Measurements from ENCODE around the gene SP2. TPM values are rescaled to one million over a fixed set of nuclear protein-coding genes. Genes with fewer than 3 reads are reported as not detected.

SP2 gene
- total and polyA plus RNA-seq, 2 of the 13 experiments (the other 11 are each of a cell fraction or from before 2014, with no cell fraction given) = 1.4 to 4.8 TPM

DNA sequence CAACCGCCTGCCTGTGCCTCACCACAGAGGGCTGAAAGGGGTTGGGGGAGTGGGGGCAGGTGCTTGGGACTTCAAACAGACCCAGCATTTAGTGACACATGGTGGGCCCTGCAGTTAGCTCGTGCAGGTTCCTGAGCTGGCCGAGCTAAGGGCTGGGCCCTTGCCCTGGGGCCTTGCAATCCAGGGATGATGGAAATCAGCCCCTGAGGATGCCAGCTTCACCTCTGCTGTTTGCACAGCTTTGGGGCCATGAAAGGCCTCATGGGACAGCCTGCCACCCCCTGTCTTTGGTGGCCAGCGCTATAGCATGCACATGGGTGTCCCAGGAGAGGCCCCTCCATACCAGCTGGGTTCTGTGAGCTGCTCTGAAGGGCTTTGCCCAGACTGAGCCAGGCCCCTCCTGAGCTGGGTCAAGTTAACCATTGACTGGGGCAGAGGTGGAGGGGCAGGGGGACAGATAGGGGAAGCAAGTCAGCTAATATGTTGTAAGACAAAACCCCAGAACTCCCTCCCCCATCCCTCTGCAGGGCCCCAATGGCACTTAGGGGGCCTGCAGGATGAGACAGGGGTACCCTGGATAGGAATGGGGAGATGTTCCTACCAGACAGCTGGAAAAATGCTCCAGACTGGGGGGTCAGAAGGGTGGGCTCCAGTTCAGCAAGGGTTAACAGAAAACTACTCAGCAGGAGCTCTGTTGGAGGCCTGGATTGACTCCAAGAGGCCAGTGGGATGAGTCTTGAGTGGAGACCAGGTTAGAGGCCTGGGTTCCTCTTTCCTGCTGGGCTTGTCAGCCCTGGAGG is 61.0 kb downstream of the SP2 start (continued):
- TF ChIP-seq LCORL (IDR thresholded peaks at IDR 0.05) (no peak), LCORL (CRISPR knock-in tag; IDR thresholded peaks at IDR 0.05) (no peak; the same call in none of the 2 replicates), ZNF879 (CRISPR knock-in tag; IDR thresholded peaks at IDR 0.05) (no peak), STAG1 (CRISPR knock-in tag; IDR thresholded peaks at IDR 0.05) (no peak), ZFP41 (CRISPR knock-in tag; IDR thresholded peaks at IDR 0.05; ENCODE audit: borderline replicate concordance) (no peak), RORA (CRISPR knock-in tag; IDR thresholded peaks at IDR 0.05) (no peak), ZNF263 (CRISPR knock-in tag; IDR thresholded peaks at IDR 0.05) (0 out of 2 replicates have a peak, but pooled peaks have one; percentile 29), ZNF816 (CRISPR knock-in tag; IDR thresholded peaks at IDR 0.05; ENCODE audit: borderline replicate concordance) (no peak), EZH2 (conservative IDR thresholded peaks at IDR 0.05; ENCODE audit: low read depth, low read length) (no peak), MAF1 (CRISPR knock-in tag; IDR thresholded peaks at IDR 0.05; ENCODE audit: borderline replicate concordance) (no peak), SNAI1 (CRISPR knock-in tag; IDR thresholded peaks at IDR 0.05; ENCODE audit: borderline replicate concordance) (0 out of 2 replicates have a peak, but pooled peaks have one; percentile 50), CENPT (CRISPR knock-in tag; IDR thresholded peaks at IDR 0.05; ENCODE audit: low read depth) (no peak), NFE2L2 (IDR thresholded peaks at IDR 0.05; ENCODE audit: low read length) (no peak), ZNF616 (CRISPR knock-in tag; IDR thresholded peaks at IDR 0.05; ENCODE audit: low read depth) (no peak), SNRNP70 (IDR thresholded peaks at IDR 0.05; ENCODE audit: low read depth, low read length) (no peak), KMT2B (CRISPR knock-in tag; IDR thresholded peaks at IDR 0.05) (no peak), ZBTB3 (CRISPR knock-in tag; IDR thresholded peaks at IDR 0.05; ENCODE audit: borderline replicate concordance, low read depth) (no peak), RAD21 (CRISPR knock-in tag; IDR thresholded peaks at IDR 0.05) (no peak), KDM2A (CRISPR knock-in tag; IDR thresholded peaks at IDR 0.05; ENCODE audit: borderline replicate concordance, low read depth) (peak; percentile 7; the same call in 1 of the 2 replicates), NFRKB (IDR thresholded peaks at IDR 0.05) (no peak), ZNF530 (CRISPR knock-in tag; IDR thresholded peaks at IDR 0.05; ENCODE audit: low read depth) (no peak), ZNF24 (IDR thresholded peaks at IDR 0.05) (no peak), AHR (CRISPR knock-in tag; IDR thresholded peaks at IDR 0.05) (no peak), ZNF605 (CRISPR knock-in tag; IDR thresholded peaks at IDR 0.05) (no peak)
- TF ChIP-seq, protein P1, sequence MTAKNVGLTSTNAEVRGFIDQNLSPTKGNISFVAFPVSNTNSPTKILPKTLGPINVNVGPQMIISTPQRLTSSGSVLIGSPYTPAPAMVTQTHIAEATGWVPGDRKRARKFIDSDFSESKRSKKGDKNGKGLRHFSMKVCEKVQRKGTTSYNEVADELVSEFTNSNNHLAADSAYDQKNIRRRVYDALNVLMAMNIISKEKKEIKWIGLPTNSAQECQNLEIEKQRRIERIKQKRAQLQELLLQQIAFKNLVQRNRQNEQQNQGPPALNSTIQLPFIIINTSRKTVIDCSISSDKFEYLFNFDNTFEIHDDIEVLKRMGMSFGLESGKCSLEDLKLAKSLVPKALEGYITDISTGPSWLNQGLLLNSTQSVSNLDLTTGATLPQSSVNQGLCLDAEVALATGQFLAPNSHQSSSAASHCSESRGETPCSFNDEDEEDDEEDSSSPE (CRISPR knock-in tag; IDR thresholded peaks at IDR 0.05) = no peak
- TF ChIP-seq, protein P2, sequence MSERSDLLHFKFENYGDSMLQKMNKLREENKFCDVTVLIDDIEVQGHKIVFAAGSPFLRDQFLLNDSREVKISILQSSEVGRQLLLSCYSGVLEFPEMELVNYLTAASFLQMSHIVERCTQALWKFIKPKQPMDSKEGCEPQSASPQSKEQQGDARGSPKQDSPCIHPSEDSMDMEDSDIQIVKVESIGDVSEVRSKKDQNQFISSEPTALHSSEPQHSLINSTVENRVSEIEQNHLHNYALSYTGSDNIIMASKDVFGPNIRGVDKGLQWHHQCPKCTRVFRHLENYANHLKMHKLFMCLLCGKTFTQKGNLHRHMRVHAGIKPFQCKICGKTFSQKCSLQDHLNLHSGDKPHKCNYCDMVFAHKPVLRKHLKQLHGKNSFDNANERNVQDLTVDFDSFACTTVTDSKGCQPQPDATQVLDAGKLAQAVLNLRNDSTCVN (CRISPR knock-in tag; IDR thresholded peaks at IDR 0.05; ENCODE audit: borderline replicate concordance) = no peak
- TF ChIP-seq, protein P3, sequence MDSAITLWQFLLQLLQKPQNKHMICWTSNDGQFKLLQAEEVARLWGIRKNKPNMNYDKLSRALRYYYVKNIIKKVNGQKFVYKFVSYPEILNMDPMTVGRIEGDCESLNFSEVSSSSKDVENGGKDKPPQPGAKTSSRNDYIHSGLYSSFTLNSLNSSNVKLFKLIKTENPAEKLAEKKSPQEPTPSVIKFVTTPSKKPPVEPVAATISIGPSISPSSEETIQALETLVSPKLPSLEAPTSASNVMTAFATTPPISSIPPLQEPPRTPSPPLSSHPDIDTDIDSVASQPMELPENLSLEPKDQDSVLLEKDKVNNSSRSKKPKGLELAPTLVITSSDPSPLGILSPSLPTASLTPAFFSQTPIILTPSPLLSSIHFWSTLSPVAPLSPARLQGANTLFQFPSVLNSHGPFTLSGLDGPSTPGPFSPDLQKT (CRISPR knock-in tag; IDR thresholded peaks at IDR 0.05; ENCODE audit: borderline replicate concordance) = no peak
- TF ChIP-seq, protein P4, sequence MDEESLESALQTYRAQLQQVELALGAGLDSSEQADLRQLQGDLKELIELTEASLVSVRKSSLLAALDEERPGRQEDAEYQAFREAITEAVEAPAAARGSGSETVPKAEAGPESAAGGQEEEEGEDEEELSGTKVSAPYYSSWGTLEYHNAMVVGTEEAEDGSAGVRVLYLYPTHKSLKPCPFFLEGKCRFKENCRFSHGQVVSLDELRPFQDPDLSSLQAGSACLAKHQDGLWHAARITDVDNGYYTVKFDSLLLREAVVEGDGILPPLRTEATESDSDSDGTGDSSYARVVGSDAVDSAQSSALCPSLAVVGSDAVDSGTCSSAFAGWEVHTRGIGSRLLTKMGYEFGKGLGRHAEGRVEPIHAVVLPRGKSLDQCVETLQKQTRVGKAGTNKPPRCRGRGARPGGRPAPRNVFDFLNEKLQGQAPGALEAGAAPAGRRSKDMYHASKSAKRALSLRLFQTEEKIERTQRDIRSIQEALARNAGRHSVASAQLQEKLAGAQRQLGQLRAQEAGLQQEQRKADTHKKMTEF (CRISPR knock-in tag; IDR thresholded peaks at IDR 0.05) = peak; percentile 47; the same call in 1 of the 2 replicates

All from HepG2 (cell line).